ENCODE measurements around the gene KCP.
"Not testable (repeated sequence)": the region's sequence is repeated elsewhere in the genome, so short reads cannot be mapped to it uniquely, and the experiment has no call there.

The KCP gene

GRCh38 chr7:128913870-128914565 is 3.5 kb upstream of the KCP start:
- Histone ChIP-seq H3K4me3 (ENCODE audit: insufficient read depth, low read depth, low read length) (no peak overlapping the region), H3K9me3 (ENCODE audit: control insufficient read depth, low read length) (no peaks in the 10 kb centered on the region), H3K4me1 (ENCODE audit: control insufficient read depth, insufficient read depth, low read length) (peaks cover 27% of the 10 kb centered on the region), H3K27me3 (ENCODE audit: control insufficient read depth, insufficient read depth, low read length, poor library complexity, severe bottlenecking) (peaks cover 51% of the 10 kb centered on the region), H3K36me3 (ENCODE audit: control insufficient read depth, insufficient read depth, low read length) (no peaks in the 10 kb centered on the region), H3K27ac (ENCODE audit: insufficient read depth, low read depth, low read length, poor library complexity, severe bottlenecking) (no peak overlapping the region)
- WGBS, 2 experiments, result 88 to 89% methylated on average over 10 of the region's 10 CpGs

- Histone ChIP-seq H3K4me1 (ENCODE audit: control insufficient read depth, insufficient read depth, low read length) (peaks cover 31% of the 10 kb centered on the region), H3K27me3 (ENCODE audit: control insufficient read depth, insufficient read depth, low read length, poor library complexity, severe bottlenecking) (peaks cover 51% of the 10 kb centered on the region)
- not testable (repeated sequence) for H3K36me3 ChIP-seq (ENCODE audit: control insufficient read depth, insufficient read depth, low read length); H3K9me3 ChIP-seq (ENCODE audit: control insufficient read depth, low read length); H3K4me3 ChIP-seq (ENCODE audit: insufficient read depth, low read depth, low read length); H3K27ac ChIP-seq (ENCODE audit: insufficient read depth, low read depth, low read length, poor library complexity, severe bottlenecking)
- WGBS, 2 experiments, result 92 to 99% methylated on average over 4 to 7 of the region's 20 CpGs
Observed at GRCh38 chr7:128912709-128913495, 2.4 kb upstream of the KCP start.

- Histone ChIP-seq H3K4me3 (ENCODE audit: insufficient read depth, low read depth, low read length) (no peak overlapping the region), H3K27me3 (ENCODE audit: control insufficient read depth, insufficient read depth, low read length, poor library complexity, severe bottlenecking) (peaks cover 51% of the 10 kb centered on the region), H3K9me3 (ENCODE audit: control insufficient read depth, low read length) (no peaks in the 10 kb centered on the region), H3K27ac (ENCODE audit: insufficient read depth, low read depth, low read length, poor library complexity, severe bottlenecking) (no peak overlapping the region), H3K4me1 (ENCODE audit: control insufficient read depth, insufficient read depth, low read length) (peaks cover 31% of the 10 kb centered on the region), H3K36me3 (ENCODE audit: control insufficient read depth, insufficient read depth, low read length) (no peaks in the 10 kb centered on the region)
- WGBS, 2 experiments, result 84 to 93% methylated on average over 3 of the region's 3 CpGs
Observed at GRCh38 chr7:128912281-128912680, 1.8 kb upstream of the KCP start.

GRCh38 chr7:128911423-128912031 is 1.0 kb upstream of the KCP start:
- H3K27ac ChIP-seq (ENCODE audit: insufficient read depth, low read depth, low read length, poor library complexity, severe bottlenecking), result peak overlapping the region; percentile 16
- H3K9me3 ChIP-seq (ENCODE audit: control insufficient read depth, low read length), result no peaks in the 10 kb centered on the region
- H3K4me3 ChIP-seq (ENCODE audit: insufficient read depth, low read depth, low read length), result no peak overlapping the region
- no peaks in the 10 kb centered on the region for H3K36me3 ChIP-seq (ENCODE audit: control insufficient read depth, insufficient read depth, low read length)
- peaks cover 47% of the 10 kb centered on the region for H3K27me3 ChIP-seq (ENCODE audit: control insufficient read depth, insufficient read depth, low read length, poor library complexity, severe bottlenecking)
- peaks cover 31% of the 10 kb centered on the region for H3K4me1 ChIP-seq (ENCODE audit: control insufficient read depth, insufficient read depth, low read length)
- 31 to 34% methylated on average over 8 of the region's 8 CpGs for WGBS, 2 experiments

- peaks cover 32% of the 10 kb centered on the region for H3K27me3 ChIP-seq (ENCODE audit: control insufficient read depth, insufficient read depth, low read length, poor library complexity, severe bottlenecking)
- no peak overlapping the region for H3K27ac ChIP-seq (ENCODE audit: insufficient read depth, low read depth, low read length, poor library complexity, severe bottlenecking)
- 1% methylated on average over 42 of the region's 42 CpGs for WGBS, 2 experiments
- H3K9me3 ChIP-seq (ENCODE audit: control insufficient read depth, low read length), result no peaks in the 10 kb centered on the region
- peaks cover 31% of the 10 kb centered on the region for H3K4me1 ChIP-seq (ENCODE audit: control insufficient read depth, insufficient read depth, low read length)
- H3K36me3 ChIP-seq (ENCODE audit: control insufficient read depth, insufficient read depth, low read length), result no peaks in the 10 kb centered on the region
- H3K4me3 ChIP-seq (ENCODE audit: insufficient read depth, low read depth, low read length), result peak overlapping the region; percentile 43
Observed at GRCh38 chr7:128909625-128910568, 612 bp downstream of the KCP start.

- peaks cover 31% of the 10 kb centered on the region for H3K4me1 ChIP-seq (ENCODE audit: control insufficient read depth, insufficient read depth, low read length)
- WGBS, 2 experiments, result 74 to 75% methylated on average over 6 of the region's 6 CpGs
- no peaks in the 10 kb centered on the region for H3K9me3 ChIP-seq (ENCODE audit: control insufficient read depth, low read length)
- peaks cover 23% of the 10 kb centered on the region for H3K27me3 ChIP-seq (ENCODE audit: control insufficient read depth, insufficient read depth, low read length, poor library complexity, severe bottlenecking)
- no peak overlapping the region for H3K27ac ChIP-seq (ENCODE audit: insufficient read depth, low read depth, low read length, poor library complexity, severe bottlenecking)
- H3K36me3 ChIP-seq (ENCODE audit: control insufficient read depth, insufficient read depth, low read length), result no peaks in the 10 kb centered on the region
- peak overlapping the region; percentile 43 for H3K4me3 ChIP-seq (ENCODE audit: insufficient read depth, low read depth, low read length)
Observed at GRCh38 chr7:128908750-128909624, 1.5 kb downstream of the KCP start.

- no peaks in the 10 kb centered on the region for H3K36me3 ChIP-seq (ENCODE audit: control insufficient read depth, insufficient read depth, low read length)
- no peak overlapping the region for H3K4me3 ChIP-seq (ENCODE audit: insufficient read depth, low read depth, low read length)
- no peaks in the 10 kb centered on the region for H3K9me3 ChIP-seq (ENCODE audit: control insufficient read depth, low read length)
- H3K27ac ChIP-seq (ENCODE audit: insufficient read depth, low read depth, low read length, poor library complexity, severe bottlenecking), result no peak overlapping the region
- peaks cover 20% of the 10 kb centered on the region for H3K27me3 ChIP-seq (ENCODE audit: control insufficient read depth, insufficient read depth, low read length, poor library complexity, severe bottlenecking)
- peaks cover 30% of the 10 kb centered on the region for H3K4me1 ChIP-seq (ENCODE audit: control insufficient read depth, insufficient read depth, low read length)
- 94 to 95% methylated on average over 19 of the region's 19 CpGs for WGBS, 2 experiments
Observed at GRCh38 chr7:128906766-128907559, 3.5 kb downstream of the KCP start.

- Histone ChIP-seq H3K27me3 (ENCODE audit: control insufficient read depth, insufficient read depth, low read length, poor library complexity, severe bottlenecking) (peaks cover 20% of the 10 kb centered on the region), H3K27ac (ENCODE audit: insufficient read depth, low read depth, low read length, poor library complexity, severe bottlenecking) (no peak overlapping the region), H3K9me3 (ENCODE audit: control insufficient read depth, low read length) (no peaks in the 10 kb centered on the region), H3K4me1 (ENCODE audit: control insufficient read depth, insufficient read depth, low read length) (peaks cover 22% of the 10 kb centered on the region), H3K4me3 (ENCODE audit: insufficient read depth, low read depth, low read length) (no peak overlapping the region), H3K36me3 (ENCODE audit: control insufficient read depth, insufficient read depth, low read length) (no peaks in the 10 kb centered on the region)
- 91 to 95% methylated on average over 5 of the region's 5 CpGs for WGBS, 2 experiments
Observed at GRCh38 chr7:128906001-128906765, 4.3 kb downstream of the KCP start.

All from ectodermal cell (in vitro differentiated cells).